GM12874 (cell line): Measurements from ENCODE around the gene RSPO3.

Experiments used
- CTCF ChIP-seq: IDR thresholded peaks from 2 replicates; pipeline ENCODE4 v1.5.1; 2011; ENCODE audit warnings: low read depth, mild to moderate bottlenecking, control low read depth, low read length, moderate library complexity; ENCODE audit not compliant: insufficient read depth

RSPO3 gene

GRCh38 chr6:127100510-127101140, 17.8 kb upstream of the RSPO3 start:
- TF ChIP-seq CTCF: no peak

GRCh38 chr6:127102299-127102698, 16.2 kb upstream of the RSPO3 start:
- TF ChIP-seq CTCF: no peak

- no peak for TF ChIP-seq CTCF
Measured at GRCh38 chr6:127102859-127103258, 15.6 kb upstream of the RSPO3 start.

GRCh38 chr6:127103482-127103881, 15.0 kb upstream of the RSPO3 start:
- TF ChIP-seq CTCF: no peak

GRCh38 chr6:127107916-127108315, 10.6 kb upstream of the RSPO3 start:
- no peak for TF ChIP-seq CTCF

- no peak for TF ChIP-seq CTCF
Measured at GRCh38 chr6:127110712-127111111, 7.8 kb upstream of the RSPO3 start.

GRCh38 chr6:127111526-127111925, 6.9 kb upstream of the RSPO3 start:
- TF ChIP-seq CTCF: no peak
